Cardiac muscle cell (in vitro differentiated cells and primary cell): Measurements from ENCODE around the gene ARMC9. TPM values are rescaled to one million over a fixed set of nuclear protein-coding genes. Genes with fewer than 3 reads are reported as not detected.

ENCODE experiments used
- DNase-seq, 2 donors: peaks; one replicate each; pipeline versions ENCODE4 v3.0.0 to v3.0.0-alpha.2; 2010 to 2017; ENCODE audit warnings: low read depth in 1 of 2, low spot score in 1 of 2
- H3K27ac ChIP-seq: fragments of 200-600 bp; sonication (generic); 2 replicates; pipeline ENCODE4 v1.5.1; 2016
- H3K27me3 ChIP-seq: fragments of 200-600 bp; sonication (generic); 2 replicates; pipeline ENCODE4 v1.6.0; 2016; ENCODE audit warnings: control low read depth
- H3K36me3 ChIP-seq: fragments of 200-600 bp; sonication (generic); 2 replicates; pipeline ENCODE4 v1.5.1; 2016; ENCODE audit warnings: control low read depth
- H3K4me1 ChIP-seq: fragments of 200-600 bp; sonication (generic); 2 replicates; pipeline ENCODE4 v1.8.1; 2017; ENCODE audit warnings: low read depth, mild to moderate bottlenecking, mixed run types
- H3K4me3 ChIP-seq: fragments of 200-600 bp; sonication (generic); 2 replicates; pipeline ENCODE4 v1.5.1; 2016; ENCODE audit warnings: mild to moderate bottlenecking
- H3K9me3 ChIP-seq: fragments of 200-600 bp; sonication (generic); 2 replicates; pipeline ENCODE4 v1.5.1; 2017; ENCODE audit warnings: low read depth, mild to moderate bottlenecking, control low read depth
- polyA plus RNA-seq: library from polyadenylated mRNA; unstranded; fragments of >200 nt; fragmentation: Nextera tagmentation; extraction: Ambion mirVana; gene quantifications from 2 replicates; pipeline ENCODE4 v1.2.1, GENCODE V29; 2016
- total RNA-seq: library from RNA; depleted of rRNA; stranded (reverse); fragments of >200 nt; gene quantifications from 2 replicates; pipeline ENCODE4 v1.2.3, GENCODE V29; 2016
- TF ChIP-seq, protein P1 (sequence below): IDR thresholded peaks from 2 replicates; pipeline ENCODE4 v1.5.1; 2012; ENCODE audit warnings: low read depth, mild to moderate bottlenecking, low read length

The ARMC9 gene
- total and polyA plus RNA-seq, 2 experiments from 2014 or later, result 27.4 to 30.0 TPM

DNA sequence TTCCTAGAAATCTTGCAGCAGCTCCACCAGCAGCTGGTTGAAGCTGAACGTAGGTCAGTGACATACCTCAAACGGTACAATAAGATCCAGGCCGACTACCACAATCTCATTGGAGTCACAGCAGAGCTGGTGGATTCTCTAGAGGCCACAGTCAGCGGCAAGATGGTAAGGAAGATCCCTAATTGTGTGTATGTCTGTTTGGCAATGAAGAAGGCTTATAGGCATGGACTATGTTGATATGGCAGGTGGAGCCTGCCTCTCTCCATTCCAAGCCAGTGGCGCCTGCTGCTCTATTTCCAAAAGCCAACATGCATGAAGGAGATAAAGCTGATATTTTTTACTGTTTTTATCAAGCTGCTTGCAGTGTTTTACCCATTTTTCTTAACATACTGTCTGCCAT is 36.8 kb downstream of the ARMC9 start:
- no peaks in the 10 kb centered on the region for H3K4me1 ChIP-seq
- no peaks in the 10 kb centered on the region for H3K27me3 ChIP-seq
- peaks cover 14% of the 10 kb centered on the region for H3K36me3 ChIP-seq
- H3K4me3 ChIP-seq, result no peak overlapping the region
- TF ChIP-seq, protein P1, sequence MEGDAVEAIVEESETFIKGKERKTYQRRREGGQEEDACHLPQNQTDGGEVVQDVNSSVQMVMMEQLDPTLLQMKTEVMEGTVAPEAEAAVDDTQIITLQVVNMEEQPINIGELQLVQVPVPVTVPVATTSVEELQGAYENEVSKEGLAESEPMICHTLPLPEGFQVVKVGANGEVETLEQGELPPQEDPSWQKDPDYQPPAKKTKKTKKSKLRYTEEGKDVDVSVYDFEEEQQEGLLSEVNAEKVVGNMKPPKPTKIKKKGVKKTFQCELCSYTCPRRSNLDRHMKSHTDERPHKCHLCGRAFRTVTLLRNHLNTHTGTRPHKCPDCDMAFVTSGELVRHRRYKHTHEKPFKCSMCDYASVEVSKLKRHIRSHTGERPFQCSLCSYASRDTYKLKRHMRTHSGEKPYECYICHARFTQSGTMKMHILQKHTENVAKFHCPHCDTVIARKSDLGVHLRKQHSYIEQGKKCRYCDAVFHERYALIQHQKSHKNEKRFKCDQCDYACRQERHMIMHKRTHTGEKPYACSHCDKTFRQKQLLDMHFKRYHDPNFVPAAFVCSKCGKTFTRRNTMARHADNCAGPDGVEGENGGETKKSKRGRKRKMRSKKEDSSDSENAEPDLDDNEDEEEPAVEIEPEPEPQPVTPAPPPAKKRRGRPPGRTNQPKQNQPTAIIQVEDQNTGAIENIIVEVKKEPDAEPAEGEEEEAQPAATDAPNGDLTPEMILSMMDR, result no peak
- no peak overlapping the region for H3K27ac ChIP-seq
- no peak for DNase-seq
- no peaks in the 10 kb centered on the region for H3K9me3 ChIP-seq

DNA sequence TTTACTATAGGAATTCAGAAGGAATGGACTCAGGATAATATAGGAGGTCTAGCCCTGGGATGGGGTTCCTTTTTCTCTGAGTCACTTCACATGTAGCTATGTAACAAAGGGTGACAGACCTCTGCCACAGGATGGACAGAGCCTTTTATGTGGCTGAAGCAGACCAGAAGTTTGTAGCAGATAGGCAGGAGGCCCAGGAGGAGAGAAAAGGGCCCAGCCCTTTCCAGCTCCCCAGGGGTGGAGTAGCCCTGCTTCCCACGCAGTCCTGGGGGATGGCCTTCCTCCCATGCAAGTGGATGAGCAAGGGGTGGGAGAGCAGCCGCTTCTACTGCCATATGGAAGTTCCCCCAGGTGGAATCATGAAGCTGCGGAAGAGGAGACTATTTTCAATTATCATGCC is 40.3 kb downstream of the ARMC9 start:
- DNase-seq, result no peak
- H3K27ac ChIP-seq, result no peak overlapping the region
- H3K9me3 ChIP-seq, result no peaks in the 10 kb centered on the region
- H3K36me3 ChIP-seq, result peaks cover 14% of the 10 kb centered on the region
- TF ChIP-seq, protein P1, result no peak
- H3K4me1 ChIP-seq, result no peaks in the 10 kb centered on the region
- no peaks in the 10 kb centered on the region for H3K27me3 ChIP-seq
- H3K4me3 ChIP-seq, result no peak overlapping the region

DNA sequence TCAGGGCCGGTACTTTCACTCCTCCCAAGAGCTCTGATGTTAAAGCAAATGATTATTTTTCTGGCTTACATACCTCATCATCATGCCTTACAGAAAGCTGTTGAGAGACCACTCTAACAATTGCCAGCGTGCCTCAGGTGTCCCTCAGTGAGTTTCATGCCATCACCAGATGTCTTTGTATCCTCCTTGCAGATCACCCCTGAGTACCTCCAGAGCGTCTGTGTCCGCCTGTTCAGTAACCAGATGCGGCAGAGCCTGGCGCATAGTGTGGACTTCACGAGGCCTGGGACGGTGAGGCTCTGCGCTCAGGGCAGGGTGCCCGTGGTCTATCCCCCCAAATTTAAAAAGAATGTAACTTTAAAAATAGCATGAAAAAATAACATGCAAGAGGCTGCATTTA is 41.3 kb downstream of the ARMC9 start:
- TF ChIP-seq, protein P1, result no peak
- Histone ChIP-seq H3K9me3 (no peaks in the 10 kb centered on the region), H3K27ac (no peak overlapping the region), H3K36me3 (peaks cover 14% of the 10 kb centered on the region), H3K4me3 (no peak overlapping the region), H3K4me1 (no peaks in the 10 kb centered on the region), H3K27me3 (no peaks in the 10 kb centered on the region)
- no peak for DNase-seq

DNA sequence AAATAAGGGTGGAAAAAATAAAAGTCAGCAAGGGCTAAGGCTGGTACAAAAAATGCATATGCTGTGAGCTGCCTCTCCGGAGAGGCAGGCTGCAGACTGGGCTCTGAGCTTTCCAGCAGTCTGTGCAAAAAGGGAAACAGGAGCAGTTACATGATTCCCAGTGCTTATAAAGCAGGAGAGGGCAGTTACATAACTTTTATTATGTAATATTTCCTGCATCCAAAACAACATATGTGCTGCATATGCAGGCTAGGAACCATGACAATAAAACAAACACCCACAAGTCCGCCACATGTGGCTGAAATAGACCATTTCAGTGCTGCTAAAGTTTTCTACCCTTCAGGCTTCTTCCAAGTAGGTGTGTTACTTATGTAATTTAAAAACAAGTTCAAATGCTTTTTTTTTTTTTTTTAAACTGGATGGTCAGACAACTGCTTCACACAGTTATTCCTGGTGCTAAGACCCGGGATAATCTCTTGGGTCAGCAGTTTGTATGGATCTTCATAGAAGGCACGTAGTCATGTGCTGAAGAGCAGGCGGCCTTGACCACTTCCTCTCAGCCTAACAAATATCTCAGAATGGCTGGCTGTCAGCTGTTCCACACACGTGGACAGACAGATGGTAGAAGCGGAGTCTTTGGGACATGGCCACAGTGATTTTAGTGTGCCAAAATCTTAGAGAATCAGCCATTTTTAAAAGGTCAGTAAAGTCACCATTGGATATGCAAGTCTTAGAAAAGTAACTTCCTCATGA is 43.5 kb downstream of the ARMC9 start:
- Histone ChIP-seq H3K27ac (no peak overlapping the region), H3K4me3 (no peak overlapping the region), H3K36me3 (peaks cover 5% of the 10 kb centered on the region), H3K9me3 (no peaks in the 10 kb centered on the region), H3K27me3 (no peaks in the 10 kb centered on the region), H3K4me1 (no peaks in the 10 kb centered on the region)
- TF ChIP-seq, protein P1, result no peak
- peak in 1 of 2 donors; percentile 23 for DNase-seq

DNA sequence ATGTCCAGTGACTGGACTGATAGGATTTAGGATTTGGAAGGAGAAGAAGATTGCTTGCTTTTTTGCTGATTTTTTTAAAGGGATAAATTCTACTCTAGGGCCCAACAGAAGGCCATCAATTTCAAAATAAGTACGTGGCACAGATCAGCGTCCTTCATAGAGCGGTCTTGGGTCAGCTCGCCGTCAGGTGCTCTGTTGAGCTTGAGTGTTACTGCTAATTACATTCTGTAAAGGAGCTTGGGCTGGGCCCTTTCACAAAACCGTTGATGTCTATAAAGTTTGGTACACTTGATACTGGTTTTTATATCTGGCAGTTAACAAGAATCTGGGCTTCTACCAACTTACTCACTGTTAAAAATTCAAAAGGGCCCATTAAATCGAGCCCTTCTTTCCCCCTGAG is 45.4 kb downstream of the ARMC9 start:
- H3K4me3 ChIP-seq, result no peak overlapping the region
- TF ChIP-seq, protein P1, result no peak
- no peaks in the 10 kb centered on the region for H3K4me1 ChIP-seq
- H3K27ac ChIP-seq, result no peak overlapping the region
- H3K36me3 ChIP-seq, result peaks cover 3% of the 10 kb centered on the region
- H3K27me3 ChIP-seq, result no peaks in the 10 kb centered on the region
- no peaks in the 10 kb centered on the region for H3K9me3 ChIP-seq
- DNase-seq, result no peak
